ENCODE measurements around the gene TNFSF9. TPM values are rescaled to one million over a fixed set of nuclear protein-coding genes. Genes with fewer than 3 reads are reported as not detected.
"Not testable (repeated sequence)": the region's sequence is repeated elsewhere in the genome, so short reads cannot be mapped to it uniquely, and the experiment has no call there.

The TNFSF9 gene
- total RNA-seq, 1 experiment from 2014 or later, result 10.9 TPM

DNA sequence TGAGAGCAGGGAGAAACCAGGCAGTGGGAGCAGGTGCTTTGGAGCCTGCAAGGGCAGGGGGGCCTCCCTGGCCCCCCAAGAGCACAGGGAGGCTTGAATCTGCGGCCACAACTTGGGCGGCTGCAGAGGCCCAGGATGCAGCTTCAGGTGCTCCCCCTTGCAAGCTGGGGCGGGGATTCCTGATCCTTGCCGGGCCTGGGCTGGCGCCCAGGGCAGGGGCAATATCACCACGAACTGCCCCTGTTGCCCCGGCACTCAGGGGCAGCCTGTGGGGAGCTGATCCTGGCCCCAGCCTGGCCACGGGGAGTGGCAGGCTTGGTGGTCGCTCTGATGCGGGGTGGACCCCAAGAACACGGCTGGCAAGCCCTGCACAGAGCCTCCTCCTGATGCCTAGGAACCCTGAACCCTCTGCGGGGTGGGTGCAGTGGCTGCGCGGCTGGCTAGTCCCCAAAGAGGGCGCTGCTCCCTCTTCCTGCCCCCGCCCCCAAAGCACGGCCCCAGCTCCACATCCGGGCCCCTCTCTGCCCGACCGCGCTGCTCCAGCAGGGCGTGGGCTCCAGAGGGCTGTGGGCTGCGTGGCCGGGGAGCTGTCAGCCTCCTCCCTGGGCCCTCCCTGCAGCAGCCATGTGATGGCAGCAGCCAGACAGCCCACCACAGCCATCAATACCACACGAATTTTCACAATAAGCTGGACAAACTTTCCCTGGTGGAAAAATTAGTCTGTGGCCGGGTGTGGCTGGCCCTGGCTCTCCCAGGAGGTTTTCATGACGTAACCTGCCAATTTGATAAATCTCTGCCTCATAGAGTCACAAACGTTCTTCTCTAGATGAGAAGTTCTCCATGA is 21.0 kb downstream of the TNFSF9 start:
- in situ Hi-C loops (cut with HindIII; ENCODE audit: low pct_unique_long_range_greater_than_20kb, low sequenced_read_pairs), result no loop called here
- DNase-seq (ENCODE audit: low read depth, low spot score), result peak; percentile 25

DNA sequence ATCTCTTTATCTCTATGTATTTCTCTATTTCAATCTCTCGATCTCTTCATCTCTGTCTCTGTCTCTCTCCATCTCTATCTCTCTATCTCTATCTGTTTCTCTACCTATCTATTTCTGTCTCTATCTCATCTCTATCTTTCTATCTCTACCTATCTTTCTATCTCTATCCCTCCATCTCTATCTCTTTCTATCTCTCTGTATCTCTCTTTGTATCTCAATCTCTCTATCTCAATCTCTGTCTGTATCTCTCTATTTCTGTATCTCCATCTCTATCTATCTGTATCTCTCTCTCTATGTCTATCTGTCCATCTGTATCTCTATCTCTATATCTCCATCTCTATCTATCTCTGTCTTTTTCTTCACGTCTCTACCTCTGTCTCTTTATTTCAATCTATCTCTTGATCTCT is 25.2 kb downstream of the TNFSF9 start:
- DNase-seq (ENCODE audit: low read depth, low spot score), result no peak
- in situ Hi-C loops (cut with HindIII; ENCODE audit: low pct_unique_long_range_greater_than_20kb, low sequenced_read_pairs), result no loop called here

DNA sequence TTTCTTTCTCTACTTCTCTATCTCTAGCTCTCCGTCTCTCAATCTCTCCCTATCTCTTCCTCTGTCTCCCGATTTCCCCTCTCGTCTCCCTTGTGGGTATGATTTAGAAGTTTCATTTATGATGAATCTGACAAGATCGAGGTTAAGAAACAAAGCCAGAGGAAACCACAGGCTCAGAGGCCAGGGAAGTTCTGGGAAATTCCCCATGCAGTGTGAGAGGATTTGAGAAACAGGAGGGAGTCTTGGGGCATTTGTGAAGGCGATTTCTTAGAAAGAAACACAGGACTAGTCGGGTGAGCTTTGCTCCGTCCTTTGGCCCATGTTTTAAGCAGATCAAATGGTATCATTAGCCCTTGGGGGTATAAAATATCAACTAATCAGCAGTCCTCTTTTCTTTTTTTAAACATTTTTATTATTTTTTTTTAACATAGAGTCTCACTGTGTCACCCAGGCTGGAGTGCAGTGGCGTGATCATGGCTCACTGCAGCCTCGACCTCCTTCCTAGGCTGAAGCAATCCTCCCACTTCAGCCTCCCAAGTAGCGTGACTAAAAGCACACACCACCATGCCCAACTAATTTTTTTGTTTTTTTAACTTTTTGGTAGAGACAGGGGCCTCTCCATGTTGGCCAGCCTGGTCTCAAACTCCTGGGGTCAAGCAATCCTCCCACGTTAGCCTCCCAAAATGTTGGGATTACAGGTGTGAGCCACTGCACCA is 25.8 kb downstream of the TNFSF9 start:
- DNase-seq (ENCODE audit: low read depth, low spot score), result no peak
- in situ Hi-C loops (cut with HindIII; ENCODE audit: low pct_unique_long_range_greater_than_20kb, low sequenced_read_pairs), result no loop called here

DNA sequence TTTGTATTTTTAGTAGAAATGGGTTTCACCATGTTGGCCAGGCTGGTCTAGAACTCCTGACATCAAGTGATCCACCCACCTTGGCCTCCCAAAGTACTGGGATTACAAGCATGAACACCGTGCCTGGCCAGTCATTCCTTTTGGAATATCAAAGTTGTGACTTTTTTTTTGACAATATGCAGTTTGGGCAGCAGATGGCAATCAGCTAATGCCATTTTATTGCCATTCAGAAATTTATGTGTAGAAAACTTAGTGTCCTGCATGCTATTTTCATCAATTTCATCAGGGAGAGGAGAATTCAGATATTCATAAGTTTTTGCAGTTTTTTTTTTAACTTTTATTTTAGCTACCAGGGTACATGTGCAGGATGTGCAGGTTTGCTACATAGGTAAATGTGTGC is 31.6 kb downstream of the TNFSF9 start:
- in situ Hi-C loops (cut with HindIII; ENCODE audit: low pct_unique_long_range_greater_than_20kb, low sequenced_read_pairs); DNase-seq (ENCODE audit: low read depth, low spot score): not testable (repeated sequence)

- in situ Hi-C loops (cut with HindIII; ENCODE audit: low pct_unique_long_range_greater_than_20kb, low sequenced_read_pairs), result no loop called here
- DNase-seq (ENCODE audit: low read depth, low spot score), result peak; percentile 70
Observed at GRCh38 chr19:6564393-6564792, 33.6 kb downstream of the TNFSF9 start.

- in situ Hi-C loops (cut with HindIII; ENCODE audit: low pct_unique_long_range_greater_than_20kb, low sequenced_read_pairs); DNase-seq (ENCODE audit: low read depth, low spot score): not testable (repeated sequence)
Observed at GRCh38 chr19:6566727-6567126, 35.9 kb downstream of the TNFSF9 start.

DNA sequence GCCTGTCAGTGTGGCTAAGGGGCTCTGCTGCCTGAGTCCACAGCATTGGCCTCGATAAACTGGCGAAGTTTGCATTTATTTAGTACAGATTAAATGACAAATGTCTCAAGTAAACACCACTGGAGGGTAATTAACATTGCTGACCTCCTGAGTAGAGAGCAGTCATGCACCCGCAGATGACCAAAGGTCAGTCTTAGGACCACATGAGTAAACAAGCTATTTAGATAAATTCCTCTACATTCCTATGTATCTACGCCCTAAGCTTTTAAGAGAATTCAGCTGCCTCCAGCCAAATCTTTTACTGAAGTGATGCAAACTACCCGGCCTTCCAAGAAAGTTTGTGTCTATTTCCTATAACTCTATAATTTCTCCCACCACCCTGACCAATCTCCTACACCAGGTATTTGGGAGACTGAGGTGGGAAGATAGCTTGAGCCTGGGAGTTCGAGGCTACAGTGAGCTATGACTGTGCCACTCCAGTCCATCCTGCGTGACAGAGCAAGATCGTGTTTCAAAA is 37.2 kb downstream of the TNFSF9 start:
- in situ Hi-C loops (cut with HindIII; ENCODE audit: low pct_unique_long_range_greater_than_20kb, low sequenced_read_pairs), result no loop called here
- no peak for DNase-seq (ENCODE audit: low read depth, low spot score)

- DNase-seq (ENCODE audit: low read depth, low spot score), result no peak
- in situ Hi-C loops (cut with HindIII; ENCODE audit: low pct_unique_long_range_greater_than_20kb, low sequenced_read_pairs), result no loop called here
Observed at GRCh38 chr19:6568816-6569215, 38.0 kb downstream of the TNFSF9 start.

DNA sequence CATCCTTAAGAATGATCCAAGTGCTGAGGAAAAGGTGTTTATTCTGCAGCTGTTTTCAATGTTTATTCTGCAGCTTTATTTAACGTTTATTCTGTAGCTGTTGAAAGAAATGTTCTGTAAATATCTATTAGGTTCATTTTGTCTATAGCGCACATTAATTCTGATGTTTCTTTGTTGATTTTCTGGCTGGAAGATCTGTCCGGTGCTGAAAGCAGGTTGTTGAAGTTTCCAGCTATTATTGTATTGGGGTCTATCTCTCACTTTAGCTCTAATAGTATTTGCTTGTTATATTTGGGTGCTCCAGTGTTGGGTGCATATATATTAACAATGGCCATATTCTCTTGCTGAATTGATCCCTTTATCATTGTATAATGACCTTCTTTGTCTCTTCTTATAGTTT is 39.9 kb downstream of the TNFSF9 start:
- DNase-seq (ENCODE audit: low read depth, low spot score), result no peak
- in situ Hi-C loops (cut with HindIII; ENCODE audit: low pct_unique_long_range_greater_than_20kb, low sequenced_read_pairs), result no loop called here

- in situ Hi-C loops (cut with HindIII; ENCODE audit: low pct_unique_long_range_greater_than_20kb, low sequenced_read_pairs), result no loop called here
- DNase-seq (ENCODE audit: low read depth, low spot score), result no peak
Observed at GRCh38 chr19:6571167-6571566, 40.3 kb downstream of the TNFSF9 start.

DNA sequence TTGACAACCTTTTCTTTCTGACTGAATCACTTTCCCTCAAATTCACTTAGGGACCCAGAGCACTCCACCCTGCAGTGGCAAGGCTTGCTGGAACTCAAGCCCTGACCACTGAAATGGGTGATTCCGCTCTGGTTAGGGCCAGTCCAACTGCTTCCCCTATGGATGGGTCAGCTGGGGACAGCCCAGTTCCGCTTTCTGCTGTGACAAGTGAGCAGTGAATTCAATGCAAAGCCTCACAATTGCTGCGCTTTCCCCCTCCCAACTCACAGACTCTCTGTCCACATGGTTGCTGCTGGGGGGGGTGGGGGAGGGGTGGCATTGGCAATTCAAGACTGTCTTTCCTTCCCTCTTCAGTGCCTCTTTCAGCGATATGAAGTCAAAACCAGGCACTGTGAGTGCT is 41.4 kb downstream of the TNFSF9 start:
- in situ Hi-C loops (cut with HindIII; ENCODE audit: low pct_unique_long_range_greater_than_20kb, low sequenced_read_pairs), result no loop called here

DNA sequence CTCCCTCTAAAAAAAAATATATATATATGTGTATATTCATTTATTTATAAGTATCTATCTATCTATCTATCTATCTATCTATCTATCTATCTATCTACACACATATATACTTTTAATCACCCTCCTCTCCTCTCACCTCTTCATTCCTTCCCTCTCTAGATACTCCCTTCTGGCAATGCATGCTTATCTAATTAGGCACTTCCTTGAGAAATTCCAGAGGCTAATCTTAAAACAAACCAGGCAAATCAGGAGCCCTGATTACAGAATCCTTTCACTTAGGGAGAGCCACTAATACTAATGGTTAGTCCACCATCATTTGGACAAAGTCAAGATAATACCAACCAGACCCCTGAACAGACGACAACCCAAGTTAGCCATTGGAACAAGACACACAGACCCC is 42.5 kb downstream of the TNFSF9 start:
- no peak for DNase-seq (ENCODE audit: low read depth, low spot score)
- in situ Hi-C loops (cut with HindIII; ENCODE audit: low pct_unique_long_range_greater_than_20kb, low sequenced_read_pairs), result no loop called here

More for the DNA sequence above, 41.4 kb downstream of the TNFSF9 start:
- no peak for DNase-seq (ENCODE audit: low read depth, low spot score)

GRCh38 chr19:6576869-6577475 is 46.1 kb downstream of the TNFSF9 start:
- DNase-seq (ENCODE audit: low read depth, low spot score), result no peak
- in situ Hi-C loops (cut with HindIII; ENCODE audit: low pct_unique_long_range_greater_than_20kb, low sequenced_read_pairs), result no loop called here

GRCh38 chr19:6577476-6578125 is 46.8 kb downstream of the TNFSF9 start:
- no peak for DNase-seq (ENCODE audit: low read depth, low spot score)
- in situ Hi-C loops (cut with HindIII; ENCODE audit: low pct_unique_long_range_greater_than_20kb, low sequenced_read_pairs), result no loop called here

- DNase-seq (ENCODE audit: low read depth, low spot score), result no peak
- in situ Hi-C loops (cut with HindIII; ENCODE audit: low pct_unique_long_range_greater_than_20kb, low sequenced_read_pairs), result no loop called here
Observed at GRCh38 chr19:6579450-6580178, 48.8 kb downstream of the TNFSF9 start.

DNA sequence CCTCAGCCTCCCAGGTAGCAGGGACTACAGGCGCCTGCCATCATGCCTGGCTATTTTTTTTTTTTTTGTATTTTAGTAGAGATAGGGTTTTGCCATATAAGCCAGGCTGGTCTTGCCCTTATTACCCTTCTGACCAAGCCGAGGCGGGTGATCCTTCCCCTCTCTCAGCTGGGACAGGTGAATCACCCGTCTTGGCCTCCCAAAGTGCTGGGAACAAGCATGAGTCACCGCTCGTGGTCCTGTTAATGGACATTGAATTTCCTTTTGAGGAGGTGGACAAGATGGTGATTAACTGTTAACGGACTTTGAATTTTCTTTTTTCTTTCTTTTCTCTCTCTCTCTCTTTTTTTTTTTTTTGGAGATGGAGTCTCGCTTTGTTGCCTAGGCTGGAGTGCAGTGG is 49.5 kb downstream of the TNFSF9 start:
- in situ Hi-C loops (cut with HindIII; ENCODE audit: low pct_unique_long_range_greater_than_20kb, low sequenced_read_pairs), result no loop called here
- DNase-seq (ENCODE audit: low read depth, low spot score), result no peak
